ENCODE results near the gene ATP13A4.
"Not testable (repeated sequence)": the region's sequence is repeated elsewhere in the genome, so short reads cannot be mapped to it uniquely, and the experiment has no call there.

ATP13A4 gene

DNA sequence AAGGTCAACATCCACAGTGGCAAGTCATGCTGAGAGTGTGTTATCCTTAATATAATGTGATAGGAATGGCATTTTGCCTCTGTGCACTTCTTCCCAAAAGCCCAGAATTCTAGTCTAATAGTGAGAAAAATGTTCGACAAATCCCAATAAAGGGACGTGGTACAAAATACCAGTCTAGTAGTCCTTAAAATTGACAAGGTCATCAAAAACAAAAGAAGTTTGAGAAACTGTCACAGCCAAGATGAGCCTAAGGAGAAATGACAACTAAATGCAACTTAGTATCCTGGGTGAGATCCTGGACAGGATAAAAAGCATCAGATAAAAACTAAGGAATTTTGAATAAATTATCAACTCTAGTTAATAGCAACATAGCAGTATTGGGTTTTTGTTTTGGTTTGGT lies 14.4 kb upstream of the ATP13A4 start:
- DNase-seq, result no peak
- in situ Hi-C loops (cut with HindIII; ENCODE audit: low pct_ligation_motif_present, low pct_unique_long_range_greater_than_20kb, low sequenced_read_pairs), result no loop called here

DNA sequence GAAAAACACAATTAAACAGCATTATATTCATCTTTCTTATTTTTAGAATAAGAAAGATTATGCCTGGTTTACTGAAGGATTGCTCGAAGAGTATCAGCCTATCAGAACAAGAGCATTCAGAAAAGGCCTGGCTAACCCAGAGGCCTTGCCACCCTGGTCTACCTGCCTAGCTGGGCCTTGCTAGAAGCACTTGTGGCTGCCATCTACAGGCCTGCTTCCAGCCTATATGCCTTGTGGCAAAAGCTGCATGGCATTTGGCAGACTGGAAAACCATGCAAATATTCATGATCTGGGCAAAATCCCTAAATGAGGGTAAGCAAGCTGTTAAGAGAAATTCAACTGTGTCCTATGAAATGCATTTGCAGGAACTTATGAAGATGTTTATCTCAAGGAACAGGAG lies 9.3 kb upstream of the ATP13A4 start:
- in situ Hi-C loops (cut with HindIII; ENCODE audit: low pct_ligation_motif_present, low pct_unique_long_range_greater_than_20kb, low sequenced_read_pairs), result no loop called here
- peak; percentile 13 for DNase-seq

DNA sequence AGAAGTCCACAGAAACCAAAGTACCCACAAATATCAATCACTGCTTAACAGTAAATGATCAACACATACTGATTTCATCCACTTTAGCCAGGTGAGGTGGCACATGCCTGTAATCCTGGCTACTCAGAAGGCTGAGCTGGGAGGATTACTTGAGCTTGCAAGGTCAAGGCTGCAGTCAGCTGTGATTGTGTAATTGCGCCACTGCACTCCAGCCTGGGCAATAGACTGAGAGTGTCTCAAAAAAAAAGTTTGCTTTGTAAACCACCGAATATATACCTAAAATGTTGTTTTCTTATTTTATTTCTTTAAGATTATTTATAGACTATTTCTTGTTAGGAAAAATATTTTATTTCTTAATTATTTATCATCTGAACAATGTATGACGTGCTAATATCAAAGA lies 8.7 kb upstream of the ATP13A4 start:
- DNase-seq, result no peak
- in situ Hi-C loops (cut with HindIII; ENCODE audit: low pct_ligation_motif_present, low pct_unique_long_range_greater_than_20kb, low sequenced_read_pairs), result no loop called here

DNA sequence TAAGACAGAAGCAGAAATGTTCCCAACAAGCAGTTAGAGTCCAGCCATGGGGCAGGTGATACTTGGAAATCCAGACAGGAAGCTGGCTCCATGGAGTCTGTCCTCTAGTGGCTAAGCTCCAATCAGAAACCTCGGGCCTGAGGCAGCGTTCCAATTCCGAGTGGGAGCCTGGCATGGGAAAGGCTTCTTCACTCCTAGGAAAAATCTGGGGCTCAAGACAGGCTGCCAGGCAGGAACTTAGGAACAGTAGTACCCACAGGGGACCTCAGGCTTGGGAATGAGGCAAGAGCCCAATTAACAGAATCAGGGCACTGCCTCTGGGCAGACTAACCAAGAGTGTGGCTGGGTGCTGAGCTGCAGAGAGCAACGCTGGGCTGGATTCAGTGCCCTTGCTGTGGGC lies 6.2 kb upstream of the ATP13A4 start:
- DNase-seq, result no peak
- in situ Hi-C loops (cut with HindIII; ENCODE audit: low pct_ligation_motif_present, low pct_unique_long_range_greater_than_20kb, low sequenced_read_pairs), result no loop called here

DNA sequence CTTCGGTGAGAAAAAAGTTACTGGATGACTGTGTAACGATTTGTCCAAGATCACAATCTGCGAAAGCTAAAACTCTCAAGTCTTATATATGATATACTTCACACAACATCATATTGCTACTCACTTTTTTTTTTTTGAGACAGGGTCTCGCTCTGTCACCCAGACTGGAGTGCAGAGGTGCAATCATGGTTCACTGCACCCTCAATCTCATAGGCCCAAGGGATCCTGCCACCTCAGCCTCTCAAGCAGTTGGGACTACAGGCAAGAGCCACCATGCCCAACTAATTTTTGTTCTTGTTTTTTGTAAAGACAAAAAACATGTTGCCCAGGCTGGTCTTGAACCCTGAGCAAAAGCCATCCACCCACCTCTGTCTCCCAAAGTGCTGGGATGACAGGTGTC lies 5.4 kb upstream of the ATP13A4 start:
- in situ Hi-C loops (cut with HindIII; ENCODE audit: low pct_ligation_motif_present, low pct_unique_long_range_greater_than_20kb, low sequenced_read_pairs), result no loop called here
- no peak for DNase-seq

DNA sequence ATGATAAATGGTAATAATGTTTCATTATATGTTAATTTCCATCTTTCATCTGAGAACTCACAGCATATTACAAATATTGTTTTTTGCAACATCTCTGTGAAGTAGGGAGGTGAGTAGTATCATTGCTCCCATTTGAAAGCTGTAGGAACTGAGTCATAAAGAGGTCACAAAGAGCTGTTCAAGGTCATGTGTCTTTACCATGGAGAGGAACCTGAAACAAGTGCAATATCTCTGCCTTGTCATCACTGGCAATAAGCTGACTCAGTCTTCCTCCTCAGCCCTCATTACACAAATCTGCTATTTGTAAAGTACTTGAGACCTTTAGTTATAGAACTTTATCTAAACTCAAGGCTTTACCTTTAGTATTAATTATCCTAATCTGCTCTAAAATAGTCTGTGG lies 4.4 kb upstream of the ATP13A4 start:
- no peak for DNase-seq
- in situ Hi-C loops (cut with HindIII; ENCODE audit: low pct_ligation_motif_present, low pct_unique_long_range_greater_than_20kb, low sequenced_read_pairs), result no loop called here

DNA sequence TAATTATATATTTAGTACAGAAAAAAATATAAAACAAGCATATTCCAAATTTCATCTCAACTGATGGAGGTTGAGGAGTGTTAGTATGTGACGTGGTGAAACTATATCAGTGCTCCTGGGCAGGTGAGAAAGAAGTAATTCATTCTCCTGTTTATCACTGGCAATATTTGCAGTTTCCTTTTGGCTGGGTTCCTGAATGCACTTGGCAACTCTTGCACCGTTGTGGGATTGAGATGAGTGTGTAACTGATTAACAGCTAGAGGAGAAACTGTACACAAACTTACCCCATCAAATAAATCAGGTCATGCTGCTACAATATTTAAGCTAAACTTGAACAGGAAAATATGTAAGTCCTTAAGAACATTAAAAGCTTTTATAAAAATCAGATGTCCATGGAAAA lies 2.1 kb upstream of the ATP13A4 start:
- DNase-seq, result no peak
- in situ Hi-C loops (cut with HindIII; ENCODE audit: low pct_ligation_motif_present, low pct_unique_long_range_greater_than_20kb, low sequenced_read_pairs), result no loop called here

DNA sequence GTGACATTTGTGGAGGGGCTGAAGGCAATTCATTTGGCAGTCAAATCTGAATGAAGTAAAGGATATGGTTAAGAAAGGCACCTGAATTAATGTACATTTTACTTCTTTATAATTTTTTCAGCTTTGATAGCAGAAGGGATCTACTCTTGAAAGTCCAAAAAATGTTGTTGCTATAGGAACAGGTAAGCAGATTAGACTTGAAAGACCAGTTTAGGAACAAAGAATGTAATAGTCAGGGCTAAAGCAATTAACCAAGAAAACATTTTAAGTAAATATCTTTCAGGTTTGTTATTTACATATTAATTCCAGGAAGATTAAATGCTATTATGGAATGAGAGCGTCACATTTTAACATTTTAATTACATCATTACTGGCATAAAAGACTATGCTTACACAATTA lies 1.1 kb downstream of the ATP13A4 start:
- in situ Hi-C loops (cut with HindIII; ENCODE audit: low pct_ligation_motif_present, low pct_unique_long_range_greater_than_20kb, low sequenced_read_pairs), result no loop called here
- DNase-seq, result no peak

DNA sequence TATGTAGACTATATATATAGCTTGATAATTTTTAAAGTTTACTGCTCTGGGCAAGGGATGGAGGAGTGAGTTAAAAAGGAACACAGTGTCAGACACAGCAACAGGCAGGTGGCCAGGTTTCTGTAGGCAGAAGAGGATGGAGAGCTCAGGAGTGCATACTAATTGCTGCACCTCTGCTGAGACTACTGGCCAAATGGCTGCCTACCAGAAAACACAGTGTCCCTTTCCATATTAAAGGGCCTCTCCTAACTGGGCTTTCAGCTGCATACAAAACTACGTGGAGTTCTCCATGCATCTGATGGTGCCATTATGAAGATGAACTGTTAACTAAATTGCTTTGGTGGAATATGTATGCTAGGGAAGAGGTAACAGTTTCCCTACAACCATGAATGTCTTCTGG lies 1.8 kb downstream of the ATP13A4 start:
- in situ Hi-C loops (cut with HindIII; ENCODE audit: low pct_ligation_motif_present, low pct_unique_long_range_greater_than_20kb, low sequenced_read_pairs), result no loop called here
- DNase-seq, result no peak

DNA sequence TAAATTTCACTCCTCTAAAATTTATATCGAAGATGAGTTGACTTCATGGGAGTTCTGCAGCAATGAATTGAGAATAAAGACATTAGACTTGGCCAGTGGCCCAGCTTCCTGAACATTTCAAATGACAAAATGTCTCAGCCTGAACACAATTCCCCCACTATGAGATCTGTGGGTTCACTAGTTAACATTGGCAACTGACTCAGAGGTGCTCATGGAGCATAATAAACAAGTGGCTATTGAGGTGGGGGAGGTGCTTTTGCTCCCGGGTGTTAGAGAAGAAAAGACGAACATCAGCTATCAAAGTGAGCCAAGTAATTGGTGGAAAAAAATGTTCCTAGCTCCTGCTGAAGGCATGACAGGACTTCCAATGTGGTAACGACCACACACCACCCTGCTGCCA lies 6.3 kb downstream of the ATP13A4 start:
- in situ Hi-C loops (cut with HindIII; ENCODE audit: low pct_ligation_motif_present, low pct_unique_long_range_greater_than_20kb, low sequenced_read_pairs), result no loop called here
- DNase-seq, result no peak

DNA sequence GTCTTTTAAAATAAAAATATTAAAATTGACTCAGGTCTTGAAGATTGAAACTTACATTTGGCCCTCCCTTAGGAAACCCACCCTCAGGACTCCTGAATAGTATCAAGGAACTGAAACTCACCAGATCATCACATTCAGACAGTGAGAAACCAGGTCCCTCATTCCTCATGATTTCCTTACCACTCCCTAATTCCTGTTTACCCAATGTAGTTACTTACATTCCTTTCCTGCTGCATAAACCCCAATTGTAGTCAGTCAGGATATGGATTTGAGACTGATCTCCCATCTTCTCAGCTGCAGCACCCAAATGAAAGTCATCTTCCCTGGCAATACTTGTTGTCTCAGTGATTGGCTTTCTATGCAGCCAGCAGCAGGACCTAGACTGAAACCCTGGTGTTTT lies 8.6 kb downstream of the ATP13A4 start:
- DNase-seq, result no peak
- in situ Hi-C loops (cut with HindIII; ENCODE audit: low pct_ligation_motif_present, low pct_unique_long_range_greater_than_20kb, low sequenced_read_pairs), result no loop called here

DNA sequence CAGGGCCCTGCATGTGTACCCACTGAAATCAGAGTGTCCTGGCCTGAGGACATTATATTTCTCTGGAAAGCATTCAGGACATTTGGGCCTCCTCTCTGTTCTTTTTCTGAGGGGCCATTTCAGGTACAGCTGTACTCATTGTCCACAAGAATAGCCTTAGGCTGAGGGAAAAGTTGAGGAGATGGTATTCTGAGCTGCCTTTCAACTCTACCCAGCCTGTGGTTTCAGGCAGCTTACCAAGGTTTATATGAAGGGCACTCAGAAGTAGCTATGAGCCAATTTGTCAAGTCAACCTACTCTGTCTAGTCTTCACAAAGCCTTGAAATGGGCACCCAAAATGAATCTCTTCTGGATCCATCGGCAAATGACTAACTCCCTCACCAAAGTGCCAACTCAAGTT lies 9.4 kb downstream of the ATP13A4 start:
- in situ Hi-C loops (cut with HindIII; ENCODE audit: low pct_ligation_motif_present, low pct_unique_long_range_greater_than_20kb, low sequenced_read_pairs), result no loop called here
- no peak for DNase-seq

DNA sequence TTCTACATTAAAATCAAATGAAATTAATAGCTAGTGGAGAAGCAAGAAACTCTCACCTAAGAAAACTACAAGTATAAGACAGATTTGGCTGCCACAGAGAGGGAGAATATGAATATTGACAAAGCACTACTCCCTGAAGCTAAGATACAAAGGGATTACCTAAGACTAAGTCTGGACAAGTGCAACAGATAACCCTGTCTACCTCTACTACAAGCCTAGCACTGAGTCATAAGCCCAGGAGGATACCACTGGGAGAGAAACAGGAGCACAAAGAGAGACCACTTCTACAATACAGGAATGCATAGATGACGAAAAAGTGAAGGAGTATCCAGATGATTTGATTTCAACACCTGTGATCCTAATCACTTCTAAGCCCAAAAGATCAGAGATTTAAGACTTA lies 10.4 kb downstream of the ATP13A4 start:
- DNase-seq, result no peak
- in situ Hi-C loops (cut with HindIII; ENCODE audit: low pct_ligation_motif_present, low pct_unique_long_range_greater_than_20kb, low sequenced_read_pairs), result no loop called here

DNA sequence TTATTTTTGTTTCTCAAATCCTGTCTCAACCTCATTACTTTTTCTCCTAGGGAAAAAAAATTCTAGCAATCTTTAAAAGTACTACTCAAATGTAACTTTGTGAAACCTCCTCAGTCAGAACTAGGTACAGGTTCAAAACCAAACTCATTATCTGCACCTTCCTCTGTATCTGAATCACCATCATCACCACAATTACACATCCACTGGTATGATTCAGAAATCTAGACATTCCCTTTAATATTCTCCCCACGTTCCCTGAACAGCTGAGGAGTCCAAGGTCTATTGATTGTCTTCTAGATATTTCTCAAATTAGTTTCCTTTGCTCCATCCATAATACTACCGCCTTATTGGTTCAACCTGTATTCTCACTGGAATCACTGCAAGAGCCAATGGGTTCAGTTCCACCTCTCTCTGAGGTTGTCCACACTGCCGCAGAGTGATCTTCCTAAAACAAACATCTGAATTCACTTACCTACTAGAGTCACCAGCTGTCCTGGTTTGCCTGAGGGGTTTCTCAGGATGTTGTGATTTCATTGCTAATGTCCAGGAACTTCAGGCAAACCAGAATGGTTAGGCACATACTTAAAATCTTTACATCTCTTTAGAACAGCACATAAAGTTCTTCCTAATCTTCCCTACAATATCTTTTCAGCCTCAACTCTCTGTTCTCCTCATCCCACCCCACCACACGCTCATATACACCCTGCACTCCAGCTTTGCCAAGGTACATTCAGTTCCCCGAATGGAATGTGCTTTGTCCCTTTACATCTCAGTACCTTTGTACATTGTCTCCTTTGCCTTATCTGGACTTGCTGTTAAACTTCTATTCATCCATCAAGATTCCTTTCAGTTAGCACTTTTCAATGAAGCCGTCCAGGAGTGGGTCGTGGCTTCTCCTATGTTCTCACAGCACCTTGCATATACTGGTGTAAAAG lies 24.2 kb downstream of the ATP13A4 start:
- in situ Hi-C loops (cut with HindIII; ENCODE audit: low pct_ligation_motif_present, low pct_unique_long_range_greater_than_20kb, low sequenced_read_pairs), result no loop called here
- no peak for DNase-seq

DNA sequence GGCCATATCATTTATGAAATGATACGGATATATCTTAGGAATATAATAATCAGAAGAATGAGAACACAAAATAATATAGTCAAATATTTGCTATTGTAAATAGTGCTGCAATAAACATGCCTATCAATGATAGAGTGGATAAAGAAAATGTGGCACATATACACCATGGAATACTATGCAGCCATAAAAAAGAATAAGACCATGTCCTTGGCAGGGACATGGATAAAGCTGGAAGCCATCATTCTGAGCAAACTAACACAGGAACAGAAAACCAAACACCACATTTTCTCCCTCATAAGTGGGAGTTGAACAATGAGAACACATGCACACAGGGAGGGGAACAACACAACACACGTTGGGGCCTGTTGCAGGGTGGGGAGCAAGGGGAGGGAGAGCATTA lies 28.6 kb downstream of the ATP13A4 start:
- DNase-seq; in situ Hi-C loops (cut with HindIII; ENCODE audit: low pct_ligation_motif_present, low pct_unique_long_range_greater_than_20kb, low sequenced_read_pairs): not testable (repeated sequence)

DNA sequence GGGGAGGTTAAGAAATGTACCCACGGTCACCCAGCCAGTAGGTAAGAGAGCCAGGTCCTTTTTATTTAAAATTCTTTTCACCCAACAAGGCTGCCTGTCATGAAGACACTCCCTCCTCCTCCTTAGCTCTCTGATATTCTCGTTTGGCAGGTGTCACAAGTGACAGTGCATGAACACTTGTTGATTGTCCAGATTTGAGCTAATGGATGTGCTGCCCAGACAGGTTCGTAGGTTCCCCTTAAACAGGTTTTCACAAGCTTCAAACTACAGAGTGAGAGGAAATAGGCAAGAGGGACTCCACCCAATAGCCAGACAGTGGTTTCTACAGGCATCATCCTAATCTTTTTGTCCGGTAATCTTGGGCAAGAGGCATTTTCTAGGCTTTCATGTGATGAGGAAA lies 32.2 kb downstream of the ATP13A4 start:
- no peak for DNase-seq
- in situ Hi-C loops (cut with HindIII; ENCODE audit: low pct_ligation_motif_present, low pct_unique_long_range_greater_than_20kb, low sequenced_read_pairs), result no loop called here

DNA sequence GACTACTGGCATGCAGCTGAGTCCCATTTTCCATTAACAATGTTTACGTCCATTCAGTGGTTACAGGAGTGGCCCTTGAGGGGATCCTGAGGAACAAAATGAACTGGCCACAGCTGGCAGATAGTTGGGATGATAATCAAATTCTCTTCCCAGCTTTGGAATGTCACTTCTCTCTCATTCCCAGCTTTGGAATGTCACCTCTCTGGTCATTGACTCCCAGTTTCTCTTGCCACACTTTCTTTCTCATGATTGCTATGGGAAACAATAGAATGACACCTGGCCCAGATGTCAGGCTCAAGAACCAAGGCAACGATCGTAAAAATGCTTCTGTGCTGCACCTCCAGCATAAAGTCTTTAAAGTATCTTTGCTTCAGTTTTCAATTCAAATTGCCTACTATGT lies 34.0 kb downstream of the ATP13A4 start:
- in situ Hi-C loops (cut with HindIII; ENCODE audit: low pct_ligation_motif_present, low pct_unique_long_range_greater_than_20kb, low sequenced_read_pairs), result no loop called here
- no peak for DNase-seq

DNA sequence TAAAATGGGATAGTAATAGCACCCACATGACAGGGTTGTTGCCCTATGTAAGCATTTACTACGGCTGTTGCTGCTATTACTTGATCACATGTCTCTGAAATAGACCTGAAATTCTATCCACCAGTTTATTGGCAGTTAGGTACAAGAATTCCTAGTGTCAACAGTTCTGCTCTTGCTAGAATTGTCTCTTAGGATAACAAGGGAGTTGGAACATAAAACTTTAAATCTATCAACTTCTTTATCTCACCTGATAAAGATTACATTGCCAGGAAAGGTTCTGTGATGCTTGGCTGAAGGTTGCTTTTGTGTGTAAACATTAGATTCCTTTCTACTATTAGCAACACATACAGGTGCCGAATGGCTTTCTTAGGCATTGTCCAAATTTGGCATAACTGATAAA lies 38.7 kb downstream of the ATP13A4 start:
- in situ Hi-C loops (cut with HindIII; ENCODE audit: low pct_ligation_motif_present, low pct_unique_long_range_greater_than_20kb, low sequenced_read_pairs), result no loop called here

DNA sequence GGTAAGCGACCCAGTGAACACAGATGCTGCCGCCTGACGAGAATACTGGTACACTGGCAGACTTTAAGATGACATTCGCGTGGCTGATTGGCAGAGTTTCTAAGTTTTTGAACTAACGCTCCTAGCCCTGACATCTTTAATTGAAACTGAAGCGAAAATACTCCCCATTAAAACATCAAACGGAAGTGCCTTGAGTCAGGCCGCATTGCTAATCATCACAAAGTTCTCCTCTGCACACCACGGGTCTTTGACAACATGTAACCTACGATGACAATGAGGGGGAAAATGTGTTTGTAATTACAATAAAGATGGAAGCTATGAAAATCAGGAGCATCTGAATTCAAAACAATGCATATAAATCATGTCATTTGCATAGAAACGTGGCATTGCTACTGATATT lies 44.5 kb downstream of the ATP13A4 start:
- in situ Hi-C loops (cut with HindIII; ENCODE audit: low pct_ligation_motif_present, low pct_unique_long_range_greater_than_20kb, low sequenced_read_pairs), result no loop called here
- no peak for DNase-seq

More for the DNA sequence above, 38.7 kb downstream of the ATP13A4 start:
- no peak for DNase-seq

DNA sequence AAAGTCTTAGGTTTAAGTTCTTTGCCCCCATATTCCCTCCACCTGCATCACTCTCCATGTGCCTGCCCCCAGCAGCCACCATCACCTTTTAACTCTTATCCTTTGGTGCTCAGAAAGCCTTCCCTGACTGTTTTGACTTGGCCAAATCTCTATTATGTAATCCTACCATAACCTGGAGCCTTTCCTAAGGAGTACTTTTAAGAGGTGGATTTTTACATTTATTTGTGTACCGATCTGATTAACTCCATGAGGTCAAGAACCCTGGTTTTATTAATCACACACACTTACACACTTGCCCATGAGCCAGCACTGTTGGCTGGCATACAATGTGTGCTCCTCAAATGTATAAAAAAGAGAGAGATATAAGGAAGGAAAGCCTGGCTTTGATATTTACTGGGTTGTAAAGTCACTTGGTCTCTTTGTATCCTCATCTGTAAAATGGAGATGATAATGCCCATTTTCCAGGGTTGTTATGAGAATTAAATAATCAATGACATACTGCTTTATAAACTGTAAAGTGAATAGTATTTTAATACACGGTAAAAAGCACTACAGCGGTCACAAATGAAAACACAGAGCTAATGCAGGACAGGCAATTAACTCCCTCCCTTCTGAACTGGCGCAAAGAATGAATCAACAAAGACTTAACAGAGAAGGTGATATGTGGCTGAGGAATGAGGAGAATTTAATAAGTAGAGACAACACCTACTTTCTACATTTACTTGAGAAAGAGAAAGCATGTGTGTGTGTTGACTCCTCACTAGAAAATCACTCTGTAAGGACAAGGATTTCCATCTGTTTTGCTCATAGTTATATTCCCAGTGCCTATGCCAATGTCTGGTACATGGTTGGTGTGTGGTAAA lies 45.4 kb downstream of the ATP13A4 start:
- no peak for DNase-seq
- in situ Hi-C loops (cut with HindIII; ENCODE audit: low pct_ligation_motif_present, low pct_unique_long_range_greater_than_20kb, low sequenced_read_pairs), result no loop called here
